ENCODE results near the gene CFAP52.
"Not testable (repeated sequence)": the region's sequence is repeated elsewhere in the genome, so short reads cannot be mapped to it uniquely, and the experiment has no call there.

The CFAP52 gene

DNA sequence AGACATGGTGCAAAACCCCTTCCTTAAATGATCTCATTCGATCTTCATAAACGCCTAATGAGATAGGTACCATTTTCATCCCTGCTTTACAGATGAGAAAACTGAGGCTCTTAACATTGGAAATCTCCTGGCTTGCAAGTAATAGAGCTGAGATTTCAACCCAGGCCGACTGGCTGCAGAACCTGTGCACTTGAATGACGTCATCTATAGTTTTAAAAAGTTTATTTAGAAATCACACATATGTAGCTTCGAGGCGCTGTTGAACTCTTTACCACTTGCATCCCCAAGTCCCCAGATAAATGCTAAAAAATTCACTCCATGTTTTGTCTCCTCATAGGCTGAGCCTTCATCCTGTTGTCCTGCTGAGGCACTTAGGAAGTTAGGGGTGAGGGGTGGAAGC lies 30.0 kb downstream of the CFAP52 start:
- Histone ChIP-seq H3K27ac (ENCODE audit: low read depth in 2 of 2, low read length in 2 of 2) (no peak overlapping the region), H3K9ac (ENCODE audit: low read depth in 1 of 2, low read length in 2 of 2) (no peak overlapping the region), H3K27me3 (ENCODE audit: control insufficient read depth in 2 of 2, insufficient read depth in 2 of 2, low read length in 2 of 2) (no peaks in the 10 kb centered on the region), H3K36me3 (ENCODE audit: control insufficient read depth in 2 of 2, insufficient read depth in 2 of 2, low read length in 2 of 2) (no peaks in the 10 kb centered on the region), H3K9me3 (ENCODE audit: control insufficient read depth in 2 of 2, low read length in 2 of 2) (no peaks in the 10 kb centered on the region), H3K4me3 (ENCODE audit: low read length in 2 of 2) (no peak overlapping the region), H3K4me1 (ENCODE audit: control insufficient read depth in 2 of 2, insufficient read depth in 2 of 2, low read length in 2 of 2) (no peaks in the 10 kb centered on the region)

- not testable (repeated sequence) for H3K27me3 ChIP-seq (ENCODE audit: control insufficient read depth in 2 of 2, insufficient read depth in 2 of 2, low read length in 2 of 2); H3K27ac ChIP-seq (ENCODE audit: low read depth in 2 of 2, low read length in 2 of 2); H3K4me3 ChIP-seq (ENCODE audit: low read length in 2 of 2); H3K4me1 ChIP-seq (ENCODE audit: control insufficient read depth in 2 of 2, insufficient read depth in 2 of 2, low read length in 2 of 2); H3K36me3 ChIP-seq (ENCODE audit: control insufficient read depth in 2 of 2, insufficient read depth in 2 of 2, low read length in 2 of 2); H3K9me3 ChIP-seq (ENCODE audit: control insufficient read depth in 2 of 2, low read length in 2 of 2); H3K9ac ChIP-seq (ENCODE audit: low read depth in 1 of 2, low read length in 2 of 2)
These were observed 30.6 kb downstream of the CFAP52 start for GRCh38 chr17:9607058-9607457.

DNA sequence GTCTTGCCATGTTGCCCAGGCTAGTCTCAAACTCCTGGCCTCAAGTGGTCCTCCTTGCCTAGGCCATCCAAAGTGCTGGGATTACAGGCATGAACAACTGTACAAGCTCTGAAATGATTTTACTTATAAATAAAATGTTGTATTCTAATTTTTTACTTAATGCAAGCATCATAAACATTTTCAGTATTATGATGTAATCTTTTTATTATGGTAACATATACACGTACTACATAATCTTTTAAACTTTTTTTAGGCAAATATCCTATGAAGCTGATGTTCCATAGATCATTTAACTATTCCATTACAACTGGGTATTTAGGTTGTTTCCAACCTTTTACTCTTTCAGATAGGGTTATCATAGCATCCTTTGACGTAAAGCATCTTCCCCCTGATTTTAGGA lies 35.1 kb downstream of the CFAP52 start:
- Histone ChIP-seq H3K27ac (ENCODE audit: low read depth in 2 of 2, low read length in 2 of 2) (no peak overlapping the region), H3K36me3 (ENCODE audit: control insufficient read depth in 2 of 2, insufficient read depth in 2 of 2, low read length in 2 of 2) (no peaks in the 10 kb centered on the region), H3K4me3 (ENCODE audit: low read length in 2 of 2) (no peak overlapping the region), H3K27me3 (ENCODE audit: control insufficient read depth in 2 of 2, insufficient read depth in 2 of 2, low read length in 2 of 2) (peaks cover 0 to 3% of the 10 kb centered on the region in 2 donors), H3K9ac (ENCODE audit: low read depth in 1 of 2, low read length in 2 of 2) (no peak overlapping the region), H3K9me3 (ENCODE audit: control insufficient read depth in 2 of 2, low read length in 2 of 2) (no peaks in the 10 kb centered on the region), H3K4me1 (ENCODE audit: control insufficient read depth in 2 of 2, insufficient read depth in 2 of 2, low read length in 2 of 2) (no peaks in the 10 kb centered on the region)

GRCh38 chr17:9612006-9612405 lies 35.6 kb downstream of the CFAP52 start:
- H3K36me3 ChIP-seq (ENCODE audit: control insufficient read depth in 2 of 2, insufficient read depth in 2 of 2, low read length in 2 of 2): no peaks in the 10 kb centered on the region
- no peaks in the 10 kb centered on the region for H3K9me3 ChIP-seq (ENCODE audit: control insufficient read depth in 2 of 2, low read length in 2 of 2)
- no peaks in the 10 kb centered on the region for H3K4me1 ChIP-seq (ENCODE audit: control insufficient read depth in 2 of 2, insufficient read depth in 2 of 2, low read length in 2 of 2)
- peaks cover 0 to 3% of the 10 kb centered on the region in 2 donors for H3K27me3 ChIP-seq (ENCODE audit: control insufficient read depth in 2 of 2, insufficient read depth in 2 of 2, low read length in 2 of 2)
- H3K4me3 ChIP-seq (ENCODE audit: low read length in 2 of 2): no peak overlapping the region
- H3K27ac ChIP-seq (ENCODE audit: low read depth in 2 of 2, low read length in 2 of 2): no peak overlapping the region
- H3K9ac ChIP-seq (ENCODE audit: low read depth in 1 of 2, low read length in 2 of 2): no peak overlapping the region

DNA sequence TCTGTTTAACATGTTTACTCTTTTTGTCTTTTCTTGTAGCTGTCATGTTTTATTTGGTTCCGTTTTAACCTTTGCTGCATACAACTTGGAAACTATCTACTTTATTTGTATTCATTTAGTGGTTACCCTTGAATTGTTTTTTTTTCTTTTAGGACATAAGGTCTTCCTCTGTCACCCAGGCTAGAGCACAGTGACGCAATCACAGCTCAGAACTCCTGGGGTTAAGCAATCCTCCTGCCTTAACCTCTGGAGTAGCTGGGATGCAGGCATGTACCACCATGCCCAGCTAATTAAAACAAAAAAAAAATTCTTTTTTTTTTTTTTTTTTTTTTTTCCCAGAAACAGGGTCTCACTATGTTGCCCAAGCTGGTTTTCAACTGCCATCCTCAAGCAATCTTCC lies 39.0 kb downstream of the CFAP52 start:
- Histone ChIP-seq H3K4me1 (ENCODE audit: control insufficient read depth in 2 of 2, insufficient read depth in 2 of 2, low read length in 2 of 2) (no peaks in the 10 kb centered on the region), H3K9me3 (ENCODE audit: control insufficient read depth in 2 of 2, low read length in 2 of 2) (no peaks in the 10 kb centered on the region), H3K27me3 (ENCODE audit: control insufficient read depth in 2 of 2, insufficient read depth in 2 of 2, low read length in 2 of 2) (peaks cover 0 to 3% of the 10 kb centered on the region in 2 donors), H3K27ac (ENCODE audit: low read depth in 2 of 2, low read length in 2 of 2) (no peak overlapping the region), H3K9ac (ENCODE audit: low read depth in 1 of 2, low read length in 2 of 2) (no peak overlapping the region), H3K36me3 (ENCODE audit: control insufficient read depth in 2 of 2, insufficient read depth in 2 of 2, low read length in 2 of 2) (no peaks in the 10 kb centered on the region), H3K4me3 (ENCODE audit: low read length in 2 of 2) (no peak overlapping the region)

DNA sequence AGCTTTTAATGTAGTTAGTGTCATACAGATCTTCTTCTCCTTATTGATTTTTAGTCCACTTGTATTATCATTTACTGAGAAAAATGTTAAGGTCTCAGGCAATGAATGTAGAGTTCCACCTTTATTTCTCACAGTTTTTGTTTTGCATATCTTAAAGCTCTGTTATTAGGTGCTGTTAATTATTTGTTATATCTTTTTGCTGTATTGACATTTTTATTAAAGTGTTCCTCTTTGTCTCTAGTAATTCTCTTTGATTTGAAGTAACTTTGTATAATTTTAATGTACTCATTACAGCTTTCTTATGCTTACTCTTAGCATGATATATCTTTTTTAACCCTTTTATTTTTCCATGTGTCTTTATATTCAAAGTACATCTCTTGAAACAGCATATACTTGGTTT lies 46.5 kb downstream of the CFAP52 start:
- no peak overlapping the region for H3K27ac ChIP-seq (ENCODE audit: low read depth in 2 of 2, low read length in 2 of 2)
- H3K4me1 ChIP-seq (ENCODE audit: control insufficient read depth in 2 of 2, insufficient read depth in 2 of 2, low read length in 2 of 2): no peaks in the 10 kb centered on the region
- no peaks in the 10 kb centered on the region for H3K9me3 ChIP-seq (ENCODE audit: control insufficient read depth in 2 of 2, low read length in 2 of 2)
- H3K9ac ChIP-seq (ENCODE audit: low read depth in 1 of 2, low read length in 2 of 2): no peak overlapping the region
- no peaks in the 10 kb centered on the region for H3K27me3 ChIP-seq (ENCODE audit: control insufficient read depth in 2 of 2, insufficient read depth in 2 of 2, low read length in 2 of 2)
- H3K4me3 ChIP-seq (ENCODE audit: low read length in 2 of 2): no peak overlapping the region
- no peaks in the 10 kb centered on the region for H3K36me3 ChIP-seq (ENCODE audit: control insufficient read depth in 2 of 2, insufficient read depth in 2 of 2, low read length in 2 of 2)

GRCh38 chr17:9628509-9628908 lies 52.1 kb downstream of the CFAP52 start:
- Histone ChIP-seq H3K27me3 (ENCODE audit: control insufficient read depth in 2 of 2, insufficient read depth in 2 of 2, low read length in 2 of 2) (no peaks in the 10 kb centered on the region), H3K4me3 (ENCODE audit: low read length in 2 of 2) (no peak overlapping the region), H3K27ac (ENCODE audit: low read depth in 2 of 2, low read length in 2 of 2) (no peak overlapping the region)

DNA sequence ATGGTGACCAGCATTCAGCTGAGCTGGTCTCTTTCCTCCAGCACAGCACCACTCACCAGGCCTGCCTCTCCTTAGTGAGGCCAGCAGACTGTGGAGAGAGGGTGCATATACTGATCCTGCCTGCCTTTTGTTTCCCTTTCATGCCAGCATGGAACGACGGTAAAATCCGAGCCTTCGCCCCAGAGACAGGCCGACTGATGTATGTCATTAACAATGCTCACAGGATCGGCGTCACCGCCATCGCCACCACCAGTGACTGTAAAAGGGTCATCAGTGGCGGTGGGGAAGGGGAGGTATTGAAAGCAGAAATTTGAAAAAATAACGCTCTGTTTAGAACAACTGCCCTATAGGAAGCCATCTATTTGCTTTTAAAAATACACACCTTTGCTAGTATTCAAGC lies 56.3 kb downstream of the CFAP52 start:
- Histone ChIP-seq H3K27ac (ENCODE audit: low read depth in 2 of 2, low read length in 2 of 2) (no peak overlapping the region), H3K4me1 (ENCODE audit: control insufficient read depth in 2 of 2, insufficient read depth in 2 of 2, low read length in 2 of 2) (no peaks in the 10 kb centered on the region), H3K9ac (ENCODE audit: low read depth in 1 of 2, low read length in 2 of 2) (no peak overlapping the region), H3K9me3 (ENCODE audit: control insufficient read depth in 2 of 2, low read length in 2 of 2) (no peaks in the 10 kb centered on the region), H3K4me3 (ENCODE audit: low read length in 2 of 2) (no peak overlapping the region), H3K36me3 (ENCODE audit: control insufficient read depth in 2 of 2, insufficient read depth in 2 of 2, low read length in 2 of 2) (no peaks in the 10 kb centered on the region), H3K27me3 (ENCODE audit: control insufficient read depth in 2 of 2, insufficient read depth in 2 of 2, low read length in 2 of 2) (no peaks in the 10 kb centered on the region)

More at GRCh38 chr17:9628509-9628908, 52.1 kb downstream of the CFAP52 start:
- Histone ChIP-seq H3K36me3 (ENCODE audit: control insufficient read depth in 2 of 2, insufficient read depth in 2 of 2, low read length in 2 of 2) (no peaks in the 10 kb centered on the region), H3K9me3 (ENCODE audit: control insufficient read depth in 2 of 2, low read length in 2 of 2) (no peaks in the 10 kb centered on the region), H3K9ac (ENCODE audit: low read depth in 1 of 2, low read length in 2 of 2) (no peak overlapping the region), H3K4me1 (ENCODE audit: control insufficient read depth in 2 of 2, insufficient read depth in 2 of 2, low read length in 2 of 2) (no peaks in the 10 kb centered on the region)

DNA sequence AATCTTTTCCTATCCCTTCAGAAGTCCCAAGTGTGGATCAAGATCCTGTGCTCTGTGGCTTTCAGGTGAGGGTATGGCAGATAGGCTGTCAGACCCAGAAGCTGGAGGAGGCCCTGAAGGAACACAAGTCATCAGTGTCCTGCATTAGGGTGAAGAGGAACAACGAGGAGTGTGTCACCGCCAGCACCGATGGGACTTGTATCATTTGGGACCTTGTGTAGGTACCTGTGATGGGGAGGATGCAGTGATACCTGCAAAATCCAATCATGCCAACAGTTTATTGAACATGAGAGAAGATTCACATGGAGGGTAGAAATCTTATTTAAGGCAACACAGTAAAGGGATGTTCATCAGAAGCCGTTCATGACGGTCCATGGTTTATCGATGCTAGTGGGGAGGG lies 58.9 kb downstream of the CFAP52 start:
- Histone ChIP-seq H3K9me3 (ENCODE audit: control insufficient read depth in 2 of 2, low read length in 2 of 2) (no peaks in the 10 kb centered on the region), H3K27ac (ENCODE audit: low read depth in 2 of 2, low read length in 2 of 2) (no peak overlapping the region), H3K9ac (ENCODE audit: low read depth in 1 of 2, low read length in 2 of 2) (no peak overlapping the region), H3K27me3 (ENCODE audit: control insufficient read depth in 2 of 2, insufficient read depth in 2 of 2, low read length in 2 of 2) (no peaks in the 10 kb centered on the region), H3K36me3 (ENCODE audit: control insufficient read depth in 2 of 2, insufficient read depth in 2 of 2, low read length in 2 of 2) (no peaks in the 10 kb centered on the region), H3K4me3 (ENCODE audit: low read length in 2 of 2) (no peak overlapping the region), H3K4me1 (ENCODE audit: control insufficient read depth in 2 of 2, insufficient read depth in 2 of 2, low read length in 2 of 2) (no peaks in the 10 kb centered on the region)

DNA sequence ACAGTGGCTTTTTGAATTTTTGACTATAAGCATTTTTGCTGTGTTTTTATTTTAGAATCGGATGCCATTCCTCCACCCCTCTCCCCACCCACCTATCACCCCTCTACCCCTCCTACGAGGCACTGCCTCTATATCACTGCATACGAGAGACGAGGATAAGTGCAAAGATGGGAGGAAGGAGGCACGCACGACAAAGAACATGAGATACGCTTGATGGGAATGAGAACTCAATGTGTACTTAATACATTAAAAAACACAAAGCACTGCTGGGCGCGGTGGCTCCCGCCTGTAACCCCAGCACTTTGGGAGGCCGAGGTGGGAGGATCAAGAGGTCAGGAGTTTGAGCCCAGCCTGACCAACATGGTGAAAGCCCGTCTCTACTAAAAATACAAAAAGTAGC lies 60.1 kb downstream of the CFAP52 start:
- no peak overlapping the region for H3K9ac ChIP-seq (ENCODE audit: low read depth in 1 of 2, low read length in 2 of 2)
- no peak overlapping the region for H3K27ac ChIP-seq (ENCODE audit: low read depth in 2 of 2, low read length in 2 of 2)
- H3K9me3 ChIP-seq (ENCODE audit: control insufficient read depth in 2 of 2, low read length in 2 of 2): no peaks in the 10 kb centered on the region
- H3K4me3 ChIP-seq (ENCODE audit: low read length in 2 of 2): no peak overlapping the region
- no peaks in the 10 kb centered on the region for H3K36me3 ChIP-seq (ENCODE audit: control insufficient read depth in 2 of 2, insufficient read depth in 2 of 2, low read length in 2 of 2)
- H3K27me3 ChIP-seq (ENCODE audit: control insufficient read depth in 2 of 2, insufficient read depth in 2 of 2, low read length in 2 of 2): no peaks in the 10 kb centered on the region
- H3K4me1 ChIP-seq (ENCODE audit: control insufficient read depth in 2 of 2, insufficient read depth in 2 of 2, low read length in 2 of 2): no peaks in the 10 kb centered on the region

GRCh38 chr17:9640388-9640787 lies 63.9 kb downstream of the CFAP52 start:
- not testable (repeated sequence) for H3K27me3 ChIP-seq (ENCODE audit: control insufficient read depth in 2 of 2, insufficient read depth in 2 of 2, low read length in 2 of 2); H3K4me1 ChIP-seq (ENCODE audit: control insufficient read depth in 2 of 2, insufficient read depth in 2 of 2, low read length in 2 of 2); H3K4me3 ChIP-seq (ENCODE audit: low read length in 2 of 2); H3K27ac ChIP-seq (ENCODE audit: low read depth in 2 of 2, low read length in 2 of 2); H3K9me3 ChIP-seq (ENCODE audit: control insufficient read depth in 2 of 2, low read length in 2 of 2); H3K9ac ChIP-seq (ENCODE audit: low read depth in 1 of 2, low read length in 2 of 2); H3K36me3 ChIP-seq (ENCODE audit: control insufficient read depth in 2 of 2, insufficient read depth in 2 of 2, low read length in 2 of 2)

All from mucosa of rectum (tissue), 2 donors.